Left renal cortex interstitium (tissue), 4 donors: Measurements from ENCODE around the gene NTN1. TPM values are rescaled to one million over a fixed set of nuclear protein-coding genes. Genes with fewer than 3 reads are reported as not detected.
"Not testable (repeated sequence)": the region's sequence is repeated elsewhere in the genome, so short reads cannot be mapped to it uniquely, and the experiment has no call there.

Source experiments
- DNase-seq, 4 donors: peaks; one replicate each; pipeline ENCODE4 v3.0.0-alpha.2; 2013; ENCODE audit warnings: low read depth in 4 of 4, low spot score in 2 of 4, missing footprints in 1 of 4
- polyA plus RNA-seq, 4 donors: library from polyadenylated mRNA; unstranded; fragments of 120-200 nt; gene quantifications; one replicate each; pipeline ENCODE4 v1.2.1, GENCODE V29; 2013; ENCODE audit not compliant: insufficient read length in 4 of 4

Gene NTN1
- polyA plus RNA-seq, 4 donors: 2.1 to 10.4 (median 5.7) TPM

DNA sequence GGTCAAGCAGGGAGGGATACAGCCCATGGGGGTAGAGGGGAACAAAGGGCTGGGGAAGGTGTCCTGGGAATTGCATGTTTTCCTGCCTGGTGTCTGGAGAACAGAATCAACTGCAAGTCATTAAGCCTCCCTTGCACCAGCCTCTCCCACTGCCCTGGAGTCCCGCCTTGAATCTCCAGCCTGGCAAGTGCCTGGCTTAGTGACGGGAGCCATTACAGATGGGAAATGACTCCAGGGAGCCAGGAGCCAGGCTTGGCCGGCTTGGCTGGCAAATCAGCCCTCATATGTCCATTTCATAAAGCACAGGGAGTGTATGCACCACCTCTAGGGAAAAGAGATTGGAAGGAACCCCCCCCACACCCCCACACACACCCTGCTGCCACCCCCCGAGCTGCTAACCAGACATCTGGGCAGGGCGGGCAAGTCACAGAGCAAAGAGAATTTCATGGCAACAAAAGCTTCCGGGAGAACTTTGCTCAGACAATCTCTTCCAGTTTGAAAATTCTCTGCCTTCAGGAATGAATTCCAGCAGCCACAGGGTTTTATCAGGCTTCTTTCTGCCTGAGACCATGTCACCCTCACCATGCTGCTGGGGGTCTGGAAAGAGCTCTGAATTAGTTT lies 127.7 kb downstream of the NTN1 start:
- DNase-seq: no peak

DNA sequence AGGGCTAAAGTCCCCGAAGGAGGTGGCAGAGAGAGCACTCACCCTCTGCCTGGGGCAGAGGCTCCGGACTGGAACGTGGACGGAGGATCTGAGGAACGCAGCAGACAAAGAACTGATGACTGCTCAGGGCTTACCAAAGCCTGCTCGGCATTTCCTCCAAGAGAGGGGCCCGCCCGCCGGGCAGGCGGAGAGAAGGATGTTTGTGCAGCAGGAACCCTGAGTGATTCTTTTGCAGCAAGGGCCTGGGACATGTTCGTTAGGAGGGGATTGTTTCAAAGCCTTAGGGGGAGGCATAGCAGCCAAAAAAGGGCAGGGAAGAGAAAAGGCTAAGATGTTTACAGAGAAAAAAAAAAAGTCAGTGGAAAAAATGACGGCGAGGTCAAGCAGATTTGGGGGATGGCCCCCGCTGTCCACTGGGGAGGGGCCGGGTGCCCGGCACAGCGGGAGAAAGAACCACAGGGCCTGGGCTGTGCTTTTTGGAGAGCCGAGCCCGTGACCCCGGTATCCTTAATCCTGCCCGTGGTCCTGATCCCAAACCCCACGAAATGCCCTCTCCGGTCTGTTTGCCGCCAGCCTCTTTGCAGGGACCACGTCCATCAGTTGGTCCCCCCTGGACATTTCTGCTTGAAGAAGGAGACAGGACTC lies 129.3 kb downstream of the NTN1 start:
- no peak for DNase-seq

DNA sequence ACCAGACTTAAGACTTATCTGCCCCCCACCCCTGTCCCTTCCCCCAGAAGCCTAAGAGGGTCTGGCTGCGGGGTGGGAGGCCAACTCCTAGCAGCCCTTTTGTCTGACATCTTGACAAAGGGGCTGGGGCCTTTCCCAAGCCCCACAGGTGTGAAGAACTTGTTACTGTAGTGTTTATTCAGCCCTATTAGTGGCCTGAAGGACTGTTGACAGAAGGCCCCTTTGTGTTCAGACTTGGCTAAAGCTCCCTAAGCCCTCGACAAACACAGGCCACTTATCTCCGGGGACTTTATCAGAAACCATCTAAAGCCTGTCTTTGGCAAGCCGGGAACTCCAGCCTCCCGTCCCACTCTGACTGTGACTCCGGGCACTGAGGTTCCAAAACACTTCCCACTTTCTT lies 129.8 kb downstream of the NTN1 start:
- no peak for DNase-seq

DNA sequence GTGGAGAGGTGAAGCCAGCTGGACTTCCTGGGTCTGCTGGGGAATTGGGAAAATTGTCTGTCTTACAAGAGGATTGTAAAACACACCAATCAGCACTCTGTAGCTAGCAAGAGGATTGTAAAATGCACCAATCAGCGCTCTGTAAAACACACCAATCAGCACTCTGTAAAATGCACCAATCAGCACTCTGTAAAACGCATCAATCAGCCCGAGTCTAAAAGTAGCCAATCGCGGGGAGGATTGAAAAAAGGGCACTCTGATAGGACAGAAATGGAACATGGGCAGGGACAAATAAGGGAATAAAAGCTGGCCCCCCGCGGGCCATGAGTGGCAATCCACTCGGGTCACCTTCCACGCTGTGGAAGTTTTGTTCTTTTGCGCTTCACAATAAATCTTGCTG lies 130.4 kb downstream of the NTN1 start:
- not testable (repeated sequence) for DNase-seq

DNA sequence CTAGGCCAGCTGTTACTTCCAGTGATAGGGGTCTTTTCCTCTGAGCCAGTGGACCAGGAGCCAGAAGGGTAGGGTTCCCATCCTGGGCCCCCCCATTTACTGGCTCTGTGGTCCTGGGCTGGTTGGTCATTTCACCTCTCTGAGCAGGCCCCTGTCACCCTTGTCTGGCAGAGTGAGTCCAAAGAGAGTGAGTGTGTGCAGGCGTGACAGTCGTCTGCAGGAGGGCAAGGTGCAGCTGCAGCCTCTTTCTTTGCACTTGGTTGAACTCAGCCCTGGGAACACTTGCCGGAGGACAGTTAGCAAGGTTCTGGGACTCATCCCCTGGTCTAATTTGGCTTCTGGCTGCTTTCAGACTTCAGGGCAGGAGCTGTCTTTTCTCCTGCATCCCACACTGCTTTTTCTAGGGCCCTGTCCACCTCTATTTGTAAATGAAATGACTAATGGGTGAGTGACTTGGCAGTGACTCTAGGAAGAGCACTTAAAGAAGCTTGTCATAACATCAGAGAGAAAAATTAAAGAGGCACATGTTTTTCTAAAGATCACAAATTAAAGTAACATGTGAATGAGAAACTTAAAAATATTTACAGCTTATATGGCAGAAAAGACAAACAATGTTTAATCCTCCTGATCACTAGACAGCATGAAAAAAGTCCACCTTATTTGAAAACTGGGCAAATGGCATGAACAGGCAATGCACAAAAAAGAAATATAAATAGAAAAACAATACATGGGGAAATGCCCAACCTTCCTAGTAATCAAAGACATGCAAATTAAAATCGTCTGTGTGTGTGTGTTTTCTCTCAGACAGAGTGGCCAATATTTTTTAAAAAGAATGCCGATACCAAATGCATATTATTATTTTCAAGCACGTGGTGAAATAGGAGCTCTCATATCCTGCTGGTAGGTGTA lies 137.5 kb downstream of the NTN1 start:
- no peak for DNase-seq

DNA sequence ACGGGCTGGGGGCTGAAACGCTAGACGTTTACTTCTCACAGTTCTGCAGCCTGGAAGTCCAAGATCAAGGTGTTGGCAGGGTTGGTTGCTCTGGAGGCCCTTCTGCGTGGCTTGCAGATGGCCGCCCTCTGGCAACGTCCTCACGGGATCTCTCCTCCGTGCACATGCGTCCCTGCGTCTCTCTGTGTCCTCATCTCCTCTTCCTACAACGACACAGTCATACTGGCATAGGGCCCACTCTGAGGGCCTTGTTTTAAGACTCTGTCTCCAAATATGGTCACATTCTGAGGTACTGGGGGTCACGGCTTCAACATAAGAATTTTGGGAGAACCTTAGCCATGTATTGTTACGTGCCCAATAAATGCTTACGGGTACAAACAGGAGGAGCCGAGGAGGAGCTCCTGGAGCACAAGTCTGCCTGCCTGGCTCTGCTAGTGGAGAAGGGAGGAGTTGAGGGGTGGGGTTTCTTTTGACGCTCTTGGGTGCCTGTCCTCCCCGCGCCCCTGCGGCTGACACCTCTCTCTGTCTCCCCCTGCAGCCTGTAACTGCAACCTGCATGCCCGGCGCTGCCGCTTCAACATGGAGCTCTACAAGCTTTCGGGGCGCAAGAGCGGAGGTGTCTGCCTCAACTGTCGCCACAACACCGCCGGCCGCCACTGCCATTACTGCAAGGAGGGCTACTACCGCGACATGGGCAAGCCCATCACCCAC lies 141.1 kb downstream of the NTN1 start:
- no peak for DNase-seq

DNA sequence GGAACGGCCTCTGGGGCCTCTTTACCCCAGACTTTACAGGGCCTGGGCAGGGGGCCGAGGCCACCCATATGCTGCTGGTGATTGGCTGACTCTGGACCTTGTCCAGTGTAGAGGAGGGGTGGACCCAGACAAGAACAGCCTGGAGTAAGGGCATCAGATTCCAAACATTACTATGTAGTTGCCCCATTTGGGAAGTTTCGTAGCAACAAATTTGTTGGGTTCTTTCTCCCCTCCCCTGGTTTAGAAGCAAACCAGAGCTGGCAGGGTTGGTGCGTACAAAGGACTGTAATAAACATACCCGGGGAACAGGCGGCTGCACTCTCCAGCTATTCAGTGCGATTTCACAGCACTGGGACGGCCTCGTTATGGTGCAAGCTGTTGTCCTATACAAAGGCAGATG lies 145.5 kb downstream of the NTN1 start:
- DNase-seq: no peak

DNA sequence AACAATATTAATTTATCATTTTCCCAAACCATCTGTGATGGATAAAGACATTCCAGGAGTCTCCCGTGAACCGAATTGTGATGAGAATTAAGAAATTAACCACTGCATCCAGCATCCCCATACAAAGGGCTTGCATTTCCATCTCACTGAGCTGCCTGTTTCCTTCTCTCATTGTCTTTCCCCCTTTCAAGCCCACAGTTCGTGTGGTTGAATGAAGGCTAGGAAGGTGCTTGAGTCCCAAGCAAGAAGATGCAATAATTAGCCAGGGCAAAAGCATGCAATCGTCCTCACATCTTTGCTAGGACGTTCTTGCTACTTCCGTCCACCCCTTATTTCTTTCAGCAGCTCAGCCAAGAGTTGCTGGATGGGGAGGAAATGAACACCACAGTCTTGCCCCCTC lies 146.1 kb downstream of the NTN1 start:
- DNase-seq: no peak

DNA sequence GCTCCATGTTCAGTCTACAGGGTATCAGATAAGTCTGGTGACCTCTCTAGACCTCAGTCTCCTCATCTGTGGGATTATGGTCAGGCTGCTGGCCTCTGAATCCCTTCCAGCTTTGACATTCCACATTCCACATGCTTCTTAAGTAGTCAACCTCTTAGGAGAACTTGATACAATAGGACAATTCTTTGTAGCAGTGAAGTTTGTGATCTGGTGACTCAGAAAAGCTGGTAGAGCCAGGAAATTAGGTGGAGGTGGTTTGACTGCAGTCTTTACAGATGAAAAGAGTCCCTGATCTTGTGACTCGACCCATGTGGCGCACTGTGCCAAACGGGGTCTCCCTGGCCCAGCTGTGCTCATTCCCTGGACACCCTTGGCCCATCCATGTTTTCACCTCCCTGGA lies 147.8 kb downstream of the NTN1 start:
- DNase-seq: no peak

DNA sequence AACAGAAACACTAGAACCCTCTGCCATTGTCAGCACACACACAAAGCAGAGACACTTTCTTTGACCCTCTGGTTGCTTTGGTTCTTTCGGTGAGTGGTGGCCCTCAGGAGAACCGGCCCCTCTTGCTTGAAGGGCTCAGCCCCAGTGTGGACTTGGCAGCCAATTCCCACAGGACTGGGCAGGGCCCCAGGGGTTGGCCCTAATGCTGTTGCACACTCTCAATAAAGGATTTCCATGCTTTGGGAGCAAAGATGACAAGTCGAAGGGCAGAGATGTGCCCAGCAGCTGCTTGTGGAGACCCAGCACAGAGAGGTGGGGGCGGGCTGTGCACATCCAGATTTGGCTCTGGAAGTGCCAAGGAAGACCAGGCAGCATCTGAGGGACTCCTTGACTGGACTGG lies 149.0 kb downstream of the NTN1 start:
- no peak for DNase-seq

DNA sequence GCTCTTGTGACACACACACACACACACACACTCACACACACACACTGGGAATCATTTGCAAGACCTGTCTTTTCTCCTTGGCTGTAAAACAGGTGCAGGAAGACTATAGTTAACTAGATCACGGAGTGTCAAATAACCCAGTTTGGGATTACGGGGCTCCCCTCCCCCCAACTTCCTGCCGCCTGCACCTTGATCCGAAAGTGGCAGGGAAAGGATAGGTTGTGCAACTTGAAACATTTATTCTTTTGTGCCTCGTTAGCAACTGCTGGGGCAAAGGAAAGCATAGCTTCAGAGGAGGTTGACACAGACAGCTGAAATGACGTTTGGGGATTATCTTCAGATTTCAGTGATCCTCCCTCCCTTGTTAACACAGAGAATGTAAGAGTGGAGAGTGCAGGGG lies 149.5 kb downstream of the NTN1 start:
- no peak for DNase-seq

DNA sequence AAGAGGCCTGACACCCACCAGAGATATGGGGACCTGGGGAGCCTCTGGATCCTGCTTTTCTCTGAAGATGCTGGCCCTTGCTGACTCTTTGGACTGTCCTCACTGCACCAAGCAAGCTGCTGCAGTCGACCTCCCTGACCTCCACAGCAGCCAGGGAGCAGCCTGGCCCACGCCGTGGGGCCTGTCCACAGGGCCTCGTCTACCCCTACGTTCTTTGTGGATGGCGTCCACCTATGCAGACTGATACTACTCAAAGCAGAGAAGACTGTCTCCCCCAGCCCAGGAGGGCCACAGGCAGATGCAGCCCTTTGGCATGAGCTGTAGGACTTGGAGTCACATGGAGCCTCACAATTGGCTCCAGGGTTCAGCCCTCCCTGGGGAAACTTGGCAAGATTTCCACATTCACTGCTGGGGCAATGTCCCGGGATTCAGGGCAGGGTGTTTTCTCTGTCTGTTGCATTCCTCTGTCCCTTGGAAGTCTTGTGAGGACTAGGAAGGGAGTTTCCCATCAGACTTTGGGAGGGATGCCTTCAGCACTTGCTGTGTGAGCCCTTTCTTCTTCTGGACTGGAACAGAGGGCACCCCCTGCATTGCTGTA lies 152.2 kb downstream of the NTN1 start:
- DNase-seq: no peak

DNA sequence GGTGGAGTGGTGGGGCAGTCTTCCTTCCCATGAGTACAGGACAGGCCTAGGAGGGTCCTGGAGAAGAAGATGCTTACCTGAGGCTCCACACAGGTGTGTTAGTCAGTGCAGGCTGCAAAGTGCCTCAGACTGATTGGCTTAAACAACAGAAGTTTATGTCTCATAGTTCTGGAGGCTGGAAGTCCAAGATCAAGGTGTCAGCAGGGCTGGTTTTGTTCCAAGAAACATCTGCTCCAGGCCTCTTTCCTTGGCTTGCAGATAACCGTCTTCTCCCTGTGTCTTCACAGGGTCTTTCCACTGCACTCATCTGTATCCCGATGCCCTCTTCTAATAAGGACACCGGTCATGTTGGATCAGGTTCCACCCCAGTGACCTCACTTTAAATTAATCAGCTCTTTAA lies 153.0 kb downstream of the NTN1 start:
- DNase-seq: no peak

DNA sequence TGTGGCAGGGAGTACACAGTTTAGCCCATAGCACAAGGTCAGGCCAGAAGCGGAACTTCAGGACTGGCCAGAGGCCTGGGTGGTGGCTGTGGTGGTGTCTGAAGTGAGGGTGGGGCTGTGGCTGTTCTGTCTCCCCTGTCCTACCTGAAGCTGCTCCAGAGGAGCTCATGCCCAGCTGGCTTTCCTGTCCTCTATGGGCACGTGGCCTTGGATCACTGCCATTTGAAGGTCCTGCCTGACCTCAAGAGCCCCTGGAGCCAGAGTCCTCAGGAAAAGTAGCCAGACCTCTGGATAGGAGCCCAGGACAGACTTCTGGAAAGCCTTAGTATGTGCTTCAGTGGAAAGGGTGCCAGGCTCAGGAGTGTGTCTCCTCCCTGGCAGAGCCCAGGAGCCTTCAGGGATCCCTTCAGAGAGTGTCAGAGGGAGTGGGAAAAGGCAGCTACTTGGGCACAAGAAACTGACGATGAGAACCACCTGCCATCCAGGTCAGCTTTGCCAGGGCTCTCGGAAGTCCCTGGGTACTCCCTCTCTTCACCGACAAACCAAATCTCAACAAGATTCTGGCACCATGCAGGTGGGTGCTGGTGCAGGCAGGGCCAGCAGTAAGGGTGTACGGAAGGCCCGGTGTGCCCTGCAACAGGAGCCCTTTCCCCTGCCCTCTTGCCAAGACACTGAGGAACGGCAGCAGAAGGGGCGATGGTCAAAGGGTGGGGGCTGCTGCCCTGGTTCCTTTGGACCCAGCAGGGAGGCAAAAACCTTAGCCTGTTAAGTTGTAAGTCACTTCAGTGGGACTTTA lies 153.7 kb downstream of the NTN1 start:
- DNase-seq: no peak

DNA sequence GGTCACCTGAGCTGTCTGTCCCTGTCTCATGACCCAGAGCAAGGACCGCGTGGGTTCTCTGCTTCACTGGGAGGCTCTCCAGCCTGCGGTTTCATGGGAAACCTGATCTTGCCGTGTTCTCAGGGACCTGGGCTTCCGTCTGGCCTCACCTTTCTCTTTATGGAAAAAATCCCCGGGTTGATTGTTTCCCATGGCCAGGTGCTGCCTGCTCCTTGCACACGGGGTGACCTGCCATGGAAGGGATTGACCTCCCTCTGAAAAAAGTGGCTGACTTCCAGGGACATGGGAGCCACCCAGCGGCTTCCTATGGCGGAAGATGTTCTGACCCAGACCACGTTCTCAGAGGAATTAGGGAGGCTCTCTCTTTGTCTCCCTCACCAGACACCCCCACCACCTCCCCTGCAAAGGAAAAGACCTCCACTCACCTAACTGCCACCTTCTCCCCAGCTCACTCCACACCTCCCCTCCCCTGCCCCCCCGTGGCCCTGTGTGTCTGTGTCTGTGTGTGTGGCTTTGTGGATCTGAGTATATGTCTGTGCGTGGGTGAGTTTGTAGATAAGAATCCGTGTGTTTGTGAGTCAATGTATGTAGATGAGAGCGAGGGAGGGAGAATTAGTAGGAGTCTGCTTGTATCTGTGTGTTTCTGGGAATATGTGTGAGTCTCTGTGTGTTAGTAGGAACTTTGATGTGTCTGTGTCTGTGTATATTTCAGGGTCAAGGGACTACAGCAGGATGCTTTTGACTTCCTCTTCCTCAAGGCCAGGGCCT lies 154.6 kb downstream of the NTN1 start:
- no peak for DNase-seq

DNA sequence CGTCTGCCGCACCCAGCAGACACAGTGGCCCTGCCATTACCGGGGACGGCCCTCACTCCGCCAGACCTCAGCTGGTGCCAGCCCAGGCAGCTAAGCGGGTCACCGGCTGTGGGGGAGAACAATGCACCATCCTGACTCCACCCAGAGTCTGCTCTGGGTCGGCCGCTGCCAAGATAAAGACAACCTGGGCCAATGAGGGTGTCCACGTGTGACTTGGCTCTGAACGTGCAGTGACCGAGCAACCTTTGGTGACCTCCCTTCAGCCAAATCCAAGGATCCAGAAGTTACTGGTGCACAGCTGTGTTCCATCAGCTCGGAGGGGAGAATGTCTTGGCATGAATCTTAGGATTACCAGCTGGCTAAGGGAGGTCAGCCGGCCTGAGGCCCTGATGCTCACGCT lies 155.9 kb downstream of the NTN1 start:
- DNase-seq: no peak

DNA sequence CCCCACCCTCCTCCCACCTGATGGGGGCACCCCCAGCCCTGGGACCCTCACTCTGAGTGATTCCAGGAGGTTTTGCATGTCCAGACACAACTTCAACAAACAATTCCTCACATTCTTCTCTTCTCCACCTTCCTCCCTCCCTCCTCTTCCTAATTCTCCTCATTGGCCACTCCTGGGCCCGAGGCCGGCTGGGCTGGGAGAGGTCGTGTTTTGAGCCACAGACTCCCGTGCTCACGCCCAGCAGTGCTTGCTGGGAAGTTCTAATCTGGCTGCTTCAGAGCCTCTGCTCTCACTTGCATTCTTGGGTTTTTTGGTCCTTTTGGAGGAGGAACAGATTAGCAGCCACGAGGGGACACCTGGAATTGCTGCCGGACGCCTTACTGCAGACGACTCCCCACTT lies 157.0 kb downstream of the NTN1 start:
- DNase-seq: no peak

DNA sequence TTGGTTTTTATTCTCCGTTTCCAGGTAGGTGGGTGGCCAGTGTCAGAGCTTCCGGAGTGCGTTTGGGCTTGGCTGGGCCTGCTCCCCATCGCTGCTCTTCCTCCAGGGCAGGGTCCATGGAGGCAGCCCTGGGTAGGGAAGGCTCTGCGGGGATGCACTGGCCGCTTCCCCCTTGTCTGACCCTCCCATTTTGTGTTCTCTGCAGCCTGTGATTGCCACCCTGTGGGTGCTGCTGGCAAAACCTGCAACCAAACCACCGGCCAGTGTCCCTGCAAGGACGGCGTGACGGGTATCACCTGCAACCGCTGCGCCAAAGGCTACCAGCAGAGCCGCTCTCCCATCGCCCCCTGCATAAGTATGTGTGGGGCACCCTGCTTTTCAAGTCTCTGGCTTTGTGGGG lies 158.3 kb downstream of the NTN1 start:
- no peak for DNase-seq

DNA sequence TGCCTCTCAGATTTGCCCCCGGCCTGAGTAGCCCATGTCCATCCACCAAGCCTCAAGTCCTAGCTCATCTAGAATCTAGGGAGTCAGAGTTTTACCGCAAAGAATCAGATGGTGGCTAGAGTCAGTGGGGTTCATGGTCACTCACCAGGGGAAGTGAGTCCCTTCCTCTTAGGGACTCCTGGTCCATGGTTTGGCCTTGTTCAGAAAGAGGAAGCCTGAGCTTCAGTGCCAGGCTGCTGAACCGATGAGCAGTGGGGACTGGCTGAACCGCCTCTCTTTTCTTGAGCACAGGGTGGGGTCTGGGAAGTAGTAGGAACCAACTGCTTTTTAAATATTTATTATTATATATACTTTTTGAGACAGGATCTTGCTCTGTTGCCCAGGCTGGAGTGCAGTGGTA lies 160.3 kb downstream of the NTN1 start:
- DNase-seq: no peak
